Measurements from ENCODE around the gene H6PD.

Gene H6PD

DNA sequence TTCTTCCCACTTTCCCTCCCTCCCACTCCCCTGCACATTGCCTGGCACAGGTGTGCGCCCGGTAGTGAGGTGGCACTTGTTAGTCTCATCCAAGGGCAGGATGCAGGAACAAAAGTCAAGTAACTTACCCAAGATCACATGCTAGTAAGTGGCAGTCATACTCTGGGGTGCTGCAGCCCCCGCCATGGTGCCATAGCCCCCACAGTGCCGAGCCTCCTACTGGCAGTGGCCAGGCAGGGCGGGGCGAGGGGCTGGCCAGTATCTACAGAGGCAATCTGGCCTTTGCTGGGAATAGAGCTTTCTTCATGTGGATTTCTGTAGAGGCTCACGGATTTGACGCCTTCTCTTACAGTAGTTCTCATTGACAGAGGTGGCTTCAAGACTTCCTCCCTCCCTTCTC is 26.9 kb downstream of the H6PD start:
- no peak for DNase-seq

GRCh38 chr1:9262096-9262986 is 27.8 kb downstream of the H6PD start:
- DNase-seq: no peak

DNA sequence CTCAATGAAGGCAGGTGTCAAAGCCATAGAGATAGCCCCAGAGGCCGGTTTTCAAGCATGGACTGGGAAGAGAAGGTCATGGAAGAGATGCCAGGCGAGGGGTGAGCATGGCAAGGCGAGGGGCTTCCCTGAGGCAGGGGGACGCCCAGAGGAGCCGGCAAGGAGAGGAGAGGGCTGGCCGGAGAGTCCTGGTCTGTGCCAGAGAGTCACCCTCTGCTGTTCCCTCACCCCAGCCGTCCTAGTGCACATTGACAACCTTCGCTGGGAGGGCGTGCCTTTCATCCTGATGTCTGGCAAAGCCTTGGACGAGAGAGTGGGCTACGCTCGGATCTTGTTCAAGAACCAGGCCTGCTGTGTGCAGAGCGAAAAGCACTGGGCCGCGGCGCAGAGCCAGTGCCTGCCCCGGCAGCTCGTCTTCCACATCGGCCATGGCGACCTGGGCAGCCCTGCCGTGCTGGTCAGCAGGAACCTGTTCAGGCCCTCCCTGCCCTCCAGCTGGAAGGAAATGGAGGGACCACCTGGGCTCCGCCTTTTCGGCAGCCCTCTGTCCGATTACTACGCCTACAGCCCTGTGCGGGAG is 28.8 kb downstream of the H6PD start:
- no peak for DNase-seq

DNA sequence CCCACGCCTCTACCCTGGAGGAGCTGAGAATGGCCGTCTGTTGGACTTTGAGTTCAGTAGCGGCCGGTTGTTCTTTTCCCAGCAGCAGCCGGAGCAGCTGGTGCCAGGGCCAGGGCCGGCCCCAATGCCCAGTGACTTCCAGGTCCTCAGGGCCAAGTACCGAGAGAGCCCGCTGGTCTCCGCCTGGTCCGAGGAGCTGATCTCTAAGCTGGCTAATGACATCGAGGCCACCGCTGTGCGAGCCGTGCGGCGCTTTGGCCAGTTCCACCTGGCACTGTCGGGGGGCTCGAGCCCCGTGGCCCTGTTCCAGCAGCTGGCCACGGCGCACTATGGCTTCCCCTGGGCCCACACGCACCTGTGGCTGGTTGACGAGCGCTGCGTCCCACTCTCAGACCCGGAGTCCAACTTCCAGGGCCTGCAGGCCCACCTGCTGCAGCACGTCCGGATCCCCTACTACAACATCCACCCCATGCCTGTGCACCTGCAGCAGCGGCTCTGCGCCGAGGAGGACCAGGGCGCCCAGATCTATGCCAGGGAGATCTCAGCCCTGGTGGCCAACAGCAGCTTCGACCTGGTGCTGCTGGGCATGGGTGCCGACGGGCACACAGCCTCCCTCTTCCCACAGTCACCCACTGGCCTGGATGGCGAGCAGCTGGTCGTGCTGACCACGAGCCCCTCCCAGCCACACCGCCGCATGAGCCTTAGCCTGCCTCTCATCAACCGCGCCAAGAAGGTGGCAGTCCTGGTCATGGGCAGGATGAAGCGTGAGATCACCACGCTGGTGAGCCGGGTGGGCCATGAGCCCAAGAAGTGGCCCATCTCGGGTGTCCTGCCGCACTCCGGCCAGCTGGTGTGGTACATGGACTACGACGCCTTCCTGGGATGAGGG is 29.7 kb downstream of the H6PD start:
- no peak for DNase-seq

GRCh38 chr1:9265037-9265436 is 30.5 kb downstream of the H6PD start:
- no peak for DNase-seq

DNA sequence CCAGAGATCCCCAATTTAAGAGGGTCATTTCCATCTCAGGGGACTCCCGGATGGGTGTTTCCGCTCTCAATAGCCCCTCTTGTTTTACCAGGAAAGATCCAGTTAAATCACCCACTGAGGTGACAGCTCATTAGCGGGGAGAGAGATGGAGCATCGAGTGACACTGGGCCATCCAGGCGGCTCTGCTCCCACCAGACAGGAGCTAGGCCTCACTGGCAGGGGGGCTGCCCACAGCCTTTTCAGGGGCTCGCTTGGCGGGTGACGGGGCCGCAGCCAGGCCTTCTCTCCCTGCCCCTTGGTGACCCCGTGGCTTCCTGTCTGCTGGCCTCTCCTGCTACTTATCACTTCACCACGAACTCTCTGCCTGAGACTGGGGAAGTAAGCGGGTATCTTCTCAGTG is 31.4 kb downstream of the H6PD start:
- DNase-seq: no peak

DNA sequence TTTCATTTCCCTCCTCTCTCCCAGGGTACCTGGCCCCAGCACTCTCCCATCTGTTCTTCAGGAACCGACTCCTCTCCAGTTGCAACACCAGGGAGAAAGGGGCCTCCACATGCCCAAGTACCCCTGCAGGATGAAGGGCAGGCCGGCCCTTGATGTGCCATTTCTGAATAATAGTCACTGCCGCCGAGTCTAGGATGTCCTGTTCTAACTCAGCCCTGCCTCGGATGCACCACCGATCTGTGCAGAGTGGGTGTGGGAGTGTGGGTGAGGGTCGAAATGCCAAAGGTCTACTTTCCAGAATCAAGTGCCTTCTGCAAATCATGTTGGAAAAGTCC is 32.7 kb downstream of the H6PD start:
- DNase-seq: no peak

DNA sequence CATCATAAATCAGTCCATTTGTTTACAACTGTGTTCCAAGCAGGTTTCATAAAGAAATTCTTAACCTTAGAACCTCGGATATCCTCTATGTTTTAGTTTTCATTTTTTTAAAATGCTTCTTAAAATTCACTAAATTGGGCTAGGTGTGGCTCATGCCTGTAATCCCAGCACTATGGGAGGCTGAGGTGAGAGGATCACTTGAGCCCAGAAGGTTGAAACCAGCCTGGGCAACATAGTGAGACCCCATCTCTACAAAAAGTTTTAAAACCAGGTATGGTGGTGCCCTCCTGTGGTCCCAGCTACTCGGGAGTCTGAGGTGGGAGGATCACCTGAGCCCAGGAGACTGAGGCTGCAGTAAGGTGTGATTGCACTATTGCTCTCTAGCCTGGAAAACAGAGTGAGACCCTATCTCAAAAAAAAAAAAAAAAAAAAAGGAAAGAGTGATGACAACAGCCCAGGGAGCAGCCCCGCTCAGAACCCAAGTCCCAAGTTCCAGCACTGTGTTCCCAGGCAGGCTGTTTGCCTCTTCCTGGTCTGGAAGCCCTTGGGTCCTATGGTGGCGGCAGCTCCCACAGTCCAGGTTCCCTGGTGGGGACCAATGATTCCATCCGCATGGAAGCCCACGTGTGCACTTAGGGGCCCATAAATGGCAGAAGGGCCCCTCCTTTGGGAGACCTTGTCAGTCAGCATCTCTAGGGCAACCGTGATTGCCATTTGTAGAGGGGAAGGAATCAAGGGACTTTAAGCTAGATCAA is 33.4 kb downstream of the H6PD start:
- DNase-seq: no peak

GRCh38 chr1:9269078-9269501 is 34.5 kb downstream of the H6PD start:
- DNase-seq: no peak

GRCh38 chr1:9269721-9270120 is 35.1 kb downstream of the H6PD start:
- DNase-seq: no peak

- no peak for DNase-seq
Observed at GRCh38 chr1:9270290-9270883, 35.8 kb downstream of the H6PD start.

DNA sequence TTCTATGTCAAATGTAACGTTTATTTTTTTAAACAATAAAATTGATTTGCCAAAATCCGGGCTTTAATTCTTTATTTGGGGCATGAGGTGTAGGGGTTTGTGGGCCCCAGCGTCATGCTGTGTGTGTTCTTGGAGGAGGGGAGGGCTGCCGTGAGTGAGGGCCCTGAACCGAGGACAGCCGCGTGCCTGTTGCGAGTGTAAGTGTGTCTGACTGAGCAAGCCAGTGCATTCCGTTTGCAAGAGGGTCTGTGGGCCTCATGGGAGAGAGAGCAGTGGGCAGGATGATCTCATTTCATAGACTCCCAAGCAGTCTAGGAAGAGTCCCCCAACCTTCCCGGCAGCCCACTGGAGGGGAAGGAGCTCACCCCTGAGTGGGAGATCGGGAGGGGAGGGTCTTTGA is 36.7 kb downstream of the H6PD start:
- no peak for DNase-seq

GRCh38 chr1:9271861-9272595 is 37.5 kb downstream of the H6PD start:
- DNase-seq: no peak

DNA sequence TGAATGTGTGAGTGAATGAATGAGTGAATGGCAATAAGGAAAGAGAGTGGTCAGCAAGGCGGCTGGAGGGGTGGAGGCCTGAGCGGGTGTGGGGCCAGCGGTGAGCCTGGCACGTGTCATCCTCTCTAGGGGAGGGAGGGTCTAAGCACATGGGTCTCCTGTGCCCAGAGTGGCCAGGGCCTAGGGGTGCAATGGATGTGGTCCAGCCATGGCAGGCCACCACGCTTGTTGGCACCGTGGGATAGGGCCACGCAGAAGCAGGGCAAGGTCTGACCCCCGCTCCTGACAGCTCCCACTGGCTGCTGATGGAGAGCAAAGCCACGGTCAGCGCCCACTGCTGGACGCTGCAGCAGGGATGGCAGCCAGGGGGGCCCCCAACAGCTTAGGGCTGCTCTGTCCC is 38.6 kb downstream of the H6PD start:
- no peak for DNase-seq

GRCh38 chr1:9275161-9275560 is 40.6 kb downstream of the H6PD start:
- DNase-seq: no peak

DNA sequence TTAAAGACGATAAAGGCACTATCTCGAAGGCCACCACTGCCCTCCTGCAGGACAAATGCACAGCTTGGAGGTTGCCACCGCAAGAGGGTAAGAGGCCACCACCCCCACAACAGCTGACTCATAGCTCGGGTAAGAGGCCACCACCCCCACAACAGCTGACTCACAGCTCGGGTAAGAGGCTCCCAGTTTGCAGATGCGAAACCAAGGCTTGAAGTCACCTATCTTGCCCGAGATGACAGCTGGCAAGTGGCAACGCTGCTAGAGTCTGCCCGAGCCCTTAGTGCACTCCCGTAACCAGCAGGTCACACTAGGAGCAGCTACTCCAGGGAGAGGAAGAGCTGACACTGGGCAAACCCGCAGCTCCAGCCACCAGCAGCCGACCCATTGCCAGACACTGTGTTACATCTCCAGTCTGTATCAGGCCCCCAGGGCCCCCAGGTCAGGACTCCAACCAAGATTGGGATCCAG is 41.0 kb downstream of the H6PD start:
- DNase-seq: peak; percentile 94

GRCh38 chr1:9278116-9278515 is 43.5 kb downstream of the H6PD start:
- DNase-seq: no peak

GRCh38 chr1:9278585-9279153 is 44.1 kb downstream of the H6PD start:
- no peak for DNase-seq

DNA sequence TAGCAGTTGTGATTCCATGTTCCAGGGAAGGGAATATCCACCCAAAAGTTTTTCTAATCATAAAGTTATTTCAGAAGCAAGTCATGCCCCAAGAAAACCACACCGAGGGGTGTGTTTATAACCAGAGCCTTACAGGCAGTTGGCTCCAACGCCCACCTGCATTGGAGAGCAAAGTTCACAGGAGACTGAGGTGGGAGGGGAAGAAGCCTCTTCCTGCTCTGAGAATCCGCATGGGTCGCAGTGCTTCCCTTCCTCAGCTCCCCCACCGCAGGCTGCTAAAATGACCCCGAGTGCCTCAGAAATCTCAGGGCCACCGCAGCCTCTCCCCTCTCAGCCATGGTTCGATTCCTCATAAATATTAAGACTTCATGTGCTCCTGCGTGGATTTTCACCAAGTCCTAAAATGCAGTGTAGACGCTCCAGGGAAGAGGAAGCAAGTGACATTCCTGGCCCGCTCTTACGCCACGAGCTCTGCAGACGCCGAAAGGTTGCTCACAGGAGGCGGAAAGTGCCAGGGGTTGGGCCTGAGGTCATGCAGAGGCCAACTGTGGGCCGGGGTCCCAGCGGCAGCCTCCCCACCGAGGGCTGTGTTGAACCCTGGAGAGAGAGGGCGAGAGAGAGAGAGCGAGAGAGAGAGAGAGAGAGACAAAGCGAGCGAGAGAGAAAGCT is 44.7 kb downstream of the H6PD start:
- no peak for DNase-seq

DNA sequence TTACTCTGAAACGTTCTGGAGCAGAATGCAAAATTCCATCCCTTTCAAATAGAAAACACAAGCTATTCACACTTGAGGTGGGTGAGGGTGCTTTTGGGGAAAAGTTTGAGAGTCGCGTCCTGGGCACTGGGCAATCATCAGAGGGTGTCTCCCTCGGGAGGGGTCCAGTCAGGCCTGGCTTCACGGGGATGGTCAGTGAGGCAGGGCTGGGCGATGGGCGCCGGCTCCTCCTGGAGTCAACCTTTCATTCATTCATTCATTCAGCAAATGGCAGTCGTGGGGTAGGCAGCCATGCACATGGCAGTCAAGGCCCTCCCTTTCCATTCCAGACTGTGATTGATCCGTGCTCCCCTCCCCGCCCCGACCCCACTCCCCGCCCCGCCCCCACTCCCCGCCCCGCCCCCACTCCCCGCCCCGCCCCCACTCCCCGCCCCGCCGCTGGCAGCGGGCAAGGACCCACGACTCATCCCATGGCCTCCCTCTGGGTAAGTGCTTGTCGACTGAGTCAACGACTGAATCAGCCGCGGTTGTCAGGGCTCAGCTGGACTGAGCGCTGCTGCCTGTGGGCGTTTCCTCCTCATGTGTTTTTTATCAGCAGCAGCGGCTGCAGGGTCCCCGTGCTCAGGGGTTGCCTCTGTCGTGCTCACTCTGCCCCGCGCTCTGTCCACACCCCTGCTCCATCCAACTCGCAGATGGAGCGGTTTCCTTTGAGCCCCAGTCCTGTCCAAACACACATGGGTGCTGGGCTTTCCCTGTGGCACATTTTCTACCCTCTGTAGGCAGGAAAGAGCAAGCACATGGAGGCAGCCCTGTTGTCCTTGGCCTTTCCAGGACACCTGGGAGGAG is 45.7 kb downstream of the H6PD start:
- DNase-seq: peak; percentile 78

Measured in activated CD4-positive, alpha-beta T cell treated with anti-CD3 and anti-CD28 coated beads, Interleukin-2, Interleukin-6, amounts not matched to agents 100 ng/mL and 50 ng/mL, durations not matched to agents 16 hours and 8 hours (primary cell).